HL-60 (cell line): ENCODE results near the gene POU2F2.

Source experiments
- DNase-seq, 2 experiments: peaks; one replicate each; pipeline ENCODE4 v3.0.0-alpha.2; 2010 to 2020; ENCODE audit warnings: low read depth in 1 of 2, low spot score in 1 of 2
- H3K27ac ChIP-seq: fragments of 250-450 bp; sonication (Bioruptor Pico); replicated peaks from 2 replicates; pipeline ENCODE4 v1.5.1; 2020; ENCODE audit warnings: mild to moderate bottlenecking, moderate library complexity
- H3K27me3 ChIP-seq: fragments of 250-450 bp; sonication (Bioruptor Pico); 2 replicates; pipeline ENCODE4 v1.5.1; 2021; ENCODE audit warnings: mild to moderate bottlenecking, moderate library complexity; ENCODE audit not compliant: insufficient read depth, poor library complexity, severe bottlenecking
- H3K4me3 ChIP-seq: replicated peaks from 2 replicates; pipeline ENCODE4 v1.5.1; 2011; ENCODE audit warnings: mild to moderate bottlenecking, control low read depth, low read length; ENCODE audit not compliant: insufficient read depth
- GABPA ChIP-seq: IDR thresholded peaks from 2 replicates; pipeline ENCODE4 v1.6.1; 2012; ENCODE audit warnings: low read depth
- POLR2AphosphoS5 ChIP-seq: IDR thresholded peaks from 2 replicates; pipeline ENCODE4 v1.6.1; 2012; ENCODE audit warnings: low read depth
- SPI1 ChIP-seq: IDR thresholded peaks from 2 replicates; pipeline ENCODE4 v1.6.1; 2012; ENCODE audit warnings: low read depth, mild to moderate bottlenecking, borderline replicate concordance
- TF ChIP-seq, protein P1 (sequence below): IDR thresholded peaks from 2 replicates; pipeline ENCODE4 v1.6.1; 2012; ENCODE audit warnings: low read depth; ENCODE audit not compliant: insufficient replicate concordance
- TF ChIP-seq, protein P2 (sequence below): IDR thresholded peaks from one replicate; pipeline ENCODE4 v1.5.1; 2011; ENCODE audit warnings: low read length, control low read depth, inconsistent platforms; ENCODE audit not compliant: insufficient read depth

The POU2F2 gene

DNA sequence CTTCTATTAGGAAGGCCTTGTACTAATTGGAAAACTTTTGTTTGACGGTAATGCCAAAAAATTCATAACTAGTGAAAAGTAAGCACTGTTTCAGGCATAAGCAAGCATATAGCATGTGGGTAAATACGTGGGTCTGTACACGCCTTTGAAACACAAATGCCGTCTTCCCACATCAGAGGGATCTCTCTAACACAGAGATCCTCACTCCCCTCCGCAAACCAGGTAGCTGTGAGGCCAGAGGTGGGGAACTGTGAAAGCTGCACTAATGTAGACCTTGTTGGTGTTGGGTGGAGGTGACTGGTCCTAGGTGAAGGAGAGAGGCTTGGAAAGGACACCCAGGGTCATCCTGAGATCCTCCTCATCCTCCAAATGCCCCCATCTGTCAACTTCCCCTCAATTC lies 16.0 kb upstream of the POU2F2 start:
- DNase-seq, result no peak
- TF ChIP-seq, protein P1, sequence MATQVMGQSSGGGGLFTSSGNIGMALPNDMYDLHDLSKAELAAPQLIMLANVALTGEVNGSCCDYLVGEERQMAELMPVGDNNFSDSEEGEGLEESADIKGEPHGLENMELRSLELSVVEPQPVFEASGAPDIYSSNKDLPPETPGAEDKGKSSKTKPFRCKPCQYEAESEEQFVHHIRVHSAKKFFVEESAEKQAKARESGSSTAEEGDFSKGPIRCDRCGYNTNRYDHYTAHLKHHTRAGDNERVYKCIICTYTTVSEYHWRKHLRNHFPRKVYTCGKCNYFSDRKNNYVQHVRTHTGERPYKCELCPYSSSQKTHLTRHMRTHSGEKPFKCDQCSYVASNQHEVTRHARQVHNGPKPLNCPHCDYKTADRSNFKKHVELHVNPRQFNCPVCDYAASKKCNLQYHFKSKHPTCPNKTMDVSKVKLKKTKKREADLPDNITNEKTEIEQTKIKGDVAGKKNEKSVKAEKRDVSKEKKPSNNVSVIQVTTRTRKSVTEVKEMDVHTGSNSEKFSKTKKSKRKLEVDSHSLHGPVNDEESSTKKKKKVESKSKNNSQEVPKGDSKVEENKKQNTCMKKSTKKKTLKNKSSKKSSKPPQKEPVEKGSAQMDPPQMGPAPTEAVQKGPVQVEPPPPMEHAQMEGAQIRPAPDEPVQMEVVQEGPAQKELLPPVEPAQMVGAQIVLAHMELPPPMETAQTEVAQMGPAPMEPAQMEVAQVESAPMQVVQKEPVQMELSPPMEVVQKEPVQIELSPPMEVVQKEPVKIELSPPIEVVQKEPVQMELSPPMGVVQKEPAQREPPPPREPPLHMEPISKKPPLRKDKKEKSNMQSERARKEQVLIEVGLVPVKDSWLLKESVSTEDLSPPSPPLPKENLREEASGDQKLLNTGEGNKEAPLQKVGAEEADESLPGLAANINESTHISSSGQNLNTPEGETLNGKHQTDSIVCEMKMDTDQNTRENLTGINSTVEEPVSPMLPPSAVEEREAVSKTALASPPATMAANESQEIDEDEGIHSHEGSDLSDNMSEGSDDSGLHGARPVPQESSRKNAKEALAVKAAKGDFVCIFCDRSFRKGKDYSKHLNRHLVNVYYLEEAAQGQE, result no peak
- TF ChIP-seq, protein P2, sequence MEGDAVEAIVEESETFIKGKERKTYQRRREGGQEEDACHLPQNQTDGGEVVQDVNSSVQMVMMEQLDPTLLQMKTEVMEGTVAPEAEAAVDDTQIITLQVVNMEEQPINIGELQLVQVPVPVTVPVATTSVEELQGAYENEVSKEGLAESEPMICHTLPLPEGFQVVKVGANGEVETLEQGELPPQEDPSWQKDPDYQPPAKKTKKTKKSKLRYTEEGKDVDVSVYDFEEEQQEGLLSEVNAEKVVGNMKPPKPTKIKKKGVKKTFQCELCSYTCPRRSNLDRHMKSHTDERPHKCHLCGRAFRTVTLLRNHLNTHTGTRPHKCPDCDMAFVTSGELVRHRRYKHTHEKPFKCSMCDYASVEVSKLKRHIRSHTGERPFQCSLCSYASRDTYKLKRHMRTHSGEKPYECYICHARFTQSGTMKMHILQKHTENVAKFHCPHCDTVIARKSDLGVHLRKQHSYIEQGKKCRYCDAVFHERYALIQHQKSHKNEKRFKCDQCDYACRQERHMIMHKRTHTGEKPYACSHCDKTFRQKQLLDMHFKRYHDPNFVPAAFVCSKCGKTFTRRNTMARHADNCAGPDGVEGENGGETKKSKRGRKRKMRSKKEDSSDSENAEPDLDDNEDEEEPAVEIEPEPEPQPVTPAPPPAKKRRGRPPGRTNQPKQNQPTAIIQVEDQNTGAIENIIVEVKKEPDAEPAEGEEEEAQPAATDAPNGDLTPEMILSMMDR, result no peak
- TF ChIP-seq SPI1, result no peak
- TF ChIP-seq GABPA, result no peak
- no peak for TF ChIP-seq POLR2AphosphoS5
- no peak overlapping the region for H3K27ac ChIP-seq
- H3K27me3 ChIP-seq, result peaks cover 4% of the 10 kb centered on the region
- H3K4me3 ChIP-seq, result no peak overlapping the region

DNA sequence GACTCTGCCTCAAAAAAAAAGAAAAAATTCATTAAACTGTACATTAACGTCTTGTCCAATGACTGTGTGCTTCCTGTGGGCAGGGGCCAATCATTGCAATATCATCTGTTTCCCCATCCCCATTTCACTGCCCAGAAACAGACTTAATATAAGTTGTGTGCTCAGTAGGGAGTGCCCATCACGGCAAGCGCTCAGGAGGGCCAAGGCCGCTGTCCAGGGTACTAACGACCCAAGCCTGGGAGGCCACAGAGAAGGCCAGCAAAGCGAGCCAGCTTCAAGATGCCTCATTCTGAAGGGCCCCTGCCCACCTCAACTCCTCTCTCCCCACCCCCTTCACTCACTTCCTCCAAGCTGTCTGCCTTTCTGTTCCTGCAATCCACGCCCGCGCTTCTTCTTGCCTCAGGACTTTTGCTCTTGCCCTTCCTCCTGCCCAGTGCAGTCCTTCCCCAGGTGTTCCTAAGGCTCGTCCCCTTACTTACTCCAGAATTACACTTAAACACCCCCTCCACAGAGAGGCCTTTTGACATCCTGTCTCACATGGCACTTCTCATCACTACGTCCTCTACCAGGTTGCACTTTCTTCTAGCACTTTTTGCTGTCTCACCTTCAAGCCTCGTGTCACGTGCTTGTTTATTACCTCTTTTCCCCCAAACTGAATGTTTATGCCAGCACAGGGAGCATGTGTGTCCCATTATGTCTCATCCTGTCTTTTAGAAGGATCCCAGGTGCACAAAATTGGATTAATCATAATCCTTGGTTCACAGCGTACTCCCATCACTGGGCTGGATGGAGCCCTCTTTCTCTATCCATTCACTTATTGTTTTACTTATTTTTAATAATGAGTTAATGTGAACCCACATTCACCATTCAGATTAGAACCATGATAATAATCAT lies 11.3 kb upstream of the POU2F2 start:
- Histone ChIP-seq H3K4me3 (no peak overlapping the region), H3K27me3 (no peaks in the 10 kb centered on the region), H3K27ac (no peak overlapping the region)
- no peak for DNase-seq
- TF ChIP-seq, protein P2, result no peak
- TF ChIP-seq SPI1 (no peak), GABPA (no peak), POLR2AphosphoS5 (no peak)
- TF ChIP-seq, protein P1, result peak; percentile 98

DNA sequence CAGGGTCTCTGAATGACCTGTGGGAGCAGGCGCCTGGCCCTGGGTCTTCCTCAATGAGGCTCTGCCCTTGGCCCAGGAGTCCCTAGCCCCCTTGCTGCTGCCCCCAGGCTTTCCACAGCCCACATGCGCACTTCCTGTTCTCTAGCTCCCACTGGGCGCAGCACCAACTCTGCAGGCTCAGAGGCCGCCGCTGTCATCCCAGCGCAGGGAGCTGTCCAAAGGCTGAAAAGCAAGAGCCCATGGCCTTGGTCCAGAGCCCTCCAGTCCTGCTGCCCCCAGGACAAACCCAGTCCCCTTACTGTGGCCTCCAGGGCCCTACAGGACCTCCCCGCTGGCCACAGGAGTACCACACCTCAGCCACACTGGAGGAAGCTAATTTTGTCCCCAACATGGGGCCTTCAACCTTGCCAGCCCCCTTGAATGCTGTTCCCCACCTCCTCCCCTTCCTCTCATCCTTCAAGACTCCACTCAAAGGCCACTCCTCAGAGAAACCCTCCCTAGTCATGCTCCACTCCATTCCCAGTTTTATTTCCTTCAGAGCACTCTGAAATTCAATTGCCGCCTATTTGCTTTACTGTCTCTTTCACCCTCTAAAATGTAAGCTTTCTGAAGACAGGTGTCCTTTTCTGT lies 8.0 kb upstream of the POU2F2 start:
- Histone ChIP-seq H3K27ac (no peak overlapping the region), H3K27me3 (no peaks in the 10 kb centered on the region), H3K4me3 (no peak overlapping the region)
- TF ChIP-seq, protein P2, result no peak
- TF ChIP-seq POLR2AphosphoS5 (no peak), SPI1 (peak; percentile 82)
- TF ChIP-seq, protein P1, result peak; percentile 98
- peak; percentile 52 to 76 for DNase-seq
